HepG2 (cell line): ENCODE results near the gene OSBPL2. TPM values are rescaled to one million over a fixed set of nuclear protein-coding genes. Genes with fewer than 3 reads are reported as not detected.

Experiments used
- ATAC-seq: fragments of 200-7000 bp; cut with Tn5 transposase; 3 replicates; pipeline ENCODE4 v1.9.1; 2020; ENCODE audit warnings: mild to moderate bottlenecking, moderate library complexity
- BruUV-seq: library from RNA; stranded (reverse); fragments of 400-500 nt; replicated peaks from 2 replicates; lab custom pipeline; 2021; lab: Mats Ljungman, UMichigan
- CTCF ChIA-PET: fragments of 300-600 bp; formaldehyde crosslinking; extraction: SDS; loops from one replicate; lab custom pipeline; 2021; ENCODE audit warnings: low total read pairs, inconsistent platforms, low intra/inter-chr PET ratio; lab: Yijun Ruan, JAX
- POLR2A ChIA-PET: fragments of 350-600 bp; sonication (Branson Sonifier 250); formaldehyde crosslinking; loops from one replicate; lab custom pipeline; 2020; ENCODE audit warnings: antibody characterized with exemption, inconsistent platforms; lab: Yijun Ruan, JAX
- DNase-seq: peaks from one replicate; pipeline ENCODE4 v3.0.0-alpha.2; 2015; ENCODE audit warnings: low spot score
- FAIRE-seq: peaks from 3 replicates; lab custom pipeline; 2011; peaks lifted over from hg19 to GRCh38; lab: Jason Lieb, UNC
- H2AFZ ChIP-seq: one replicate; pipeline ENCODE4 v1.6.1; 2011; ENCODE audit warnings: low read length, inconsistent platforms
- H3K27ac ChIP-seq: fragments of 300-600 bp; 3 replicates; pipeline ENCODE4 v1.8.0; 2011; ENCODE audit warnings: mixed run types, mild to moderate bottlenecking, mixed read lengths, low read length, inconsistent platforms; ENCODE audit not compliant: insufficient read depth; ENCODE audit errors: extremely low read length
- H3K27me3 ChIP-seq, 2 experiments: fragments of 200-600 bp in 1 of 2; 2 replicates in 1 of 2; 3 replicates in 1 of 2; pipeline versions ENCODE4 v1.6.0 to v1.8.0; 2011; ENCODE audit warnings: low read length in 2 of 2, mild to moderate bottlenecking in 2 of 2, moderate library complexity in 2 of 2, inconsistent platforms in 1 of 2; ENCODE audit not compliant: insufficient read depth in 2 of 2, control insufficient read depth in 1 of 2
- H3K36me3 ChIP-seq, 2 experiments: fragments of 200-600 bp in 1 of 2; replicated peaks in 1 of 2; 2 replicates in 1 of 2; 3 replicates in 1 of 2; pipeline versions ENCODE4 v1.5.1 to v1.8.0; 2011; ENCODE audit warnings: low read length in 2 of 2, inconsistent platforms in 1 of 2; ENCODE audit not compliant: insufficient read depth in 2 of 2, control insufficient read depth in 1 of 2
- H3K4me1 ChIP-seq: 2 replicates; pipeline ENCODE4 v1.5.1; 2012; ENCODE audit warnings: low read length, inconsistent platforms; ENCODE audit not compliant: insufficient read depth
- H3K4me2 ChIP-seq: 2 replicates; pipeline ENCODE4 v1.6.0; 2011; ENCODE audit warnings: low read depth, low read length, inconsistent platforms
- H3K4me3 ChIP-seq, 3 experiments: fragments of 200-600 bp in 1 of 3; sonication (generic), shearing (Covaris generic) in 1 of 3; replicated peaks in 1 of 3; 2 replicates each; pipeline ENCODE4 v1.5.1; 2011 to 2016; ENCODE audit warnings: low read length in 3 of 3, inconsistent platforms in 2 of 3, low read depth in 2 of 3, mild to moderate bottlenecking in 2 of 3, control low read depth in 1 of 3, mixed read lengths in 1 of 3; ENCODE audit not compliant: insufficient read depth in 1 of 3
- H3K79me2 ChIP-seq: one replicate; pipeline ENCODE4 v1.6.1; 2011; ENCODE audit warnings: low read length, inconsistent platforms; ENCODE audit not compliant: insufficient read depth
- H3K9ac ChIP-seq: 2 replicates; pipeline ENCODE4 v1.6.0; 2011; ENCODE audit warnings: mild to moderate bottlenecking, low read depth, low read length, inconsistent platforms; ENCODE audit not compliant: insufficient read depth
- H3K9me3 ChIP-seq: 2 replicates; pipeline ENCODE4 v1.5.1; 2012; ENCODE audit warnings: mild to moderate bottlenecking, low read length
- H4K20me1 ChIP-seq: 2 replicates; pipeline ENCODE4 v1.6.0; 2011; ENCODE audit warnings: inconsistent platforms, mild to moderate bottlenecking, low read length, moderate library complexity; ENCODE audit not compliant: insufficient read depth
- ATM ChIP-seq: fragments of 450-650 bp; IDR thresholded peaks from 2 replicates; pipeline ENCODE4 v1.7.1; 2017; ENCODE audit warnings: mild to moderate bottlenecking, borderline replicate concordance
- FOXA3 ChIP-seq: IDR thresholded peaks from 2 replicates; pipeline ENCODE4 v1.6.1; 2016; ENCODE audit warnings: missing genetic modification reagents, missing compliant biosample characterization
- HNRNPLL ChIP-seq: fragments of 200-400 bp; formaldehyde crosslinking; IDR thresholded peaks from 2 replicates; pipeline ENCODE4 v1.6.1; 2017; ENCODE audit warnings: mild to moderate bottlenecking, low read depth, low read length; ENCODE audit not compliant: poor library complexity, severe bottlenecking
- MNT ChIP-seq: fragments of 450-650 bp; IDR thresholded peaks from 2 replicates; pipeline ENCODE4 v1.6.1; 2016
- MTF1 ChIP-seq: sonication (generic); formaldehyde crosslinking; IDR thresholded peaks from 2 replicates; pipeline ENCODE4 v1.5.0; 2020; ENCODE audit warnings: missing genetic modification reagents
- NCOR1 ChIP-seq: fragments of 200-600 bp; sonication (generic); IDR thresholded peaks from 2 replicates; pipeline ENCODE4 v1.7.0; 2017; ENCODE audit warnings: antibody characterized with exemption, low read length, borderline replicate concordance
- NR2F6 ChIP-seq, 2 experiments: IDR thresholded peaks; 2 replicates each; pipeline ENCODE4 v1.6.1; 2016; ENCODE audit warnings: antibody characterized with exemption in 1 of 2, mild to moderate bottlenecking in 1 of 2
- TAF15 ChIP-seq: fragments of 200-400 bp; formaldehyde crosslinking; IDR thresholded peaks from one replicate; pipeline ENCODE4 v1.6.1; 2018; ENCODE audit warnings: mild to moderate bottlenecking, low read depth, low read length; ENCODE audit not compliant: poor library complexity, severe bottlenecking
- TEAD2 ChIP-seq: sonication (generic); formaldehyde crosslinking; IDR thresholded peaks from 2 replicates; pipeline ENCODE4 v1.9.0; 2021; ENCODE audit warnings: missing genetic modification reagents
- ZNF768 ChIP-seq: sonication (generic); formaldehyde crosslinking; IDR thresholded peaks from 2 replicates; pipeline ENCODE4 v1.4.0; 2020; ENCODE audit warnings: missing genetic modification reagents
- WGBS: methylation state at CpG from one replicate; pipeline ENCODE4 v1.1.6; 2017; ENCODE audit warnings: low lambda C conversion rate; 5-methylcytosine and 5-hydroxymethylcytosine counted together
- in situ Hi-C: cut with HindIII; loops from 2 replicates; pipeline ENCODE4 v1.10.0; 2017; ENCODE audit warnings: low pct_unique_long_range_greater_than_20kb; ENCODE audit not compliant: extremely low pct_ligation_motif_present
- intact Hi-C: fragments of 100-400 bp; cut with micrococcal nuclease; formaldehyde crosslinking; loops from one replicate; pipeline ENCODE4 v1.10.0; 2022; ENCODE audit not compliant: unreplicated experiment
- polyA plus RNA-seq, 8 experiments: library from polyadenylated mRNA; depleted of rRNA in 3 of 8; stranded (reverse) in 7 of 8; unstranded in 1 of 8; fragments of >200 nt; fragmentation: Illumina TruSeq in 4 of 8; extraction: Trizol in 4 of 8; gene quantifications; 2 replicates each; pipeline versions ENCODE4 v1.2.1 to v1.2.3, GENCODE V29; 2011 to 2016; ENCODE audit warnings: low read depth in 4 of 8, missing spikeins in 1 of 8, mixed read lengths in 1 of 8; ENCODE audit not compliant: insufficient read depth in 1 of 8
- total RNA-seq, 5 experiments: library from RNA; depleted of rRNA; stranded (reverse); fragments of >200 nt; fragmentation: Illumina TruSeq; extraction: Trizol; gene quantifications; 2 replicates each; pipeline ENCODE4 v1.2.3, GENCODE V29; 2016; ENCODE audit warnings: low read depth in 1 of 5

OSBPL2 gene
- total and polyA plus RNA-seq, 2 of the 13 experiments (the other 11 are each of a cell fraction or from before 2014, with no cell fraction given) = 18.5 to 37.4 TPM

- in situ Hi-C loops (no loop called here), intact Hi-C loops (no loop called here)
- Histone ChIP-seq H4K20me1 (peaks cover 33% of the 10 kb centered on the region; the same call in 1 of the 2 replicates), H3K4me3 (no peak overlapping the region), H3K9me3 (no peaks in the 10 kb centered on the region), H3K27me3 (peaks cover 62 to 92% of the 10 kb centered on the region in 2 experiments), H3K9ac (no peak overlapping the region), H2AFZ (no peak overlapping the region), H3K36me3 (no peaks in the 10 kb centered on the region), H3K79me2 (no peaks in the 10 kb centered on the region), H3K4me2 (no peak overlapping the region), H3K27ac (no peak overlapping the region), H3K4me1 (peaks cover 38% of the 10 kb centered on the region)
- ChIA-PET CTCF (no interaction called here), POLR2A (no interaction called here)
- FAIRE-seq (no peak), ATAC-seq (no peak), DNase-seq (no peak)
- no TSS peak for BruUV-seq
- WGBS = 17% methylated on average over 8 of the region's 13 CpGs
- TF ChIP-seq NR2F6 (IDR thresholded peaks at IDR 0.05) (no peak), NR2F6 (CRISPR knock-in tag; IDR thresholded peaks at IDR 0.05) (no peak), HNRNPLL (peak; percentile 3), ATM (no peak), NCOR1 (no peak), MNT (peak; percentile 93), TEAD2 (CRISPR knock-in tag) (no peak), ZNF768 (CRISPR knock-in tag) (0 out of 2 replicates have a peak, but pooled peaks have one; percentile 1)
These were observed 15.3 kb upstream of the OSBPL2 start for GRCh38 chr20:62222972-62223371.

- CTCF ChIA-PET = no interaction called here
- Histone ChIP-seq H2AFZ (no peak overlapping the region), H3K9ac (no peak overlapping the region), H3K27ac (no peak overlapping the region), H3K4me1 (peaks cover 38% of the 10 kb centered on the region), H3K27me3 (peaks cover 58 to 92% of the 10 kb centered on the region in 2 experiments), H3K4me3 (no peak overlapping the region), H3K4me2 (no peak overlapping the region), H3K9me3 (no peaks in the 10 kb centered on the region), H3K79me2 (no peaks in the 10 kb centered on the region), H4K20me1 (peaks cover 30% of the 10 kb centered on the region; the same call in 1 of the 2 replicates), H3K36me3 (no peaks in the 10 kb centered on the region)
- DNase-seq = no peak
- intact Hi-C loops = no loop called here
- POLR2A ChIA-PET = no interaction called here
- no TSS peak for BruUV-seq
- ATAC-seq = no peak
- WGBS = 22% methylated on average over 9 of the region's 9 CpGs
- in situ Hi-C loops = no loop called here
- no peak for FAIRE-seq
- TF ChIP-seq FOXA3 (CRISPR knock-in tag) (no peak), MTF1 (CRISPR knock-in tag) (no peak), TAF15 (no peak)
These were observed 14.8 kb upstream of the OSBPL2 start for GRCh38 chr20:62223571-62223970.
